Nephron progenitor cell (in vitro differentiated cells): Measurements from ENCODE around the gene HS3ST5.
"Not testable (repeated sequence)": the region's sequence is repeated elsewhere in the genome, so short reads cannot be mapped to it uniquely, and the experiment has no call there.

ENCODE experiments used
- DNase-seq: peaks from one replicate; pipeline ENCODE4 v3.0.0; 2021
- H3K27ac Mint-ChIP-seq: 2 replicates; pipeline ENCODE4 v1.8.0; 2021; ENCODE audit warnings: mild to moderate bottlenecking, moderate library complexity, mixed read lengths
- H3K27me3 Mint-ChIP-seq: 2 replicates; pipeline ENCODE4 v1.8.0; 2021; ENCODE audit warnings: mild to moderate bottlenecking, low read depth, mixed read lengths; ENCODE audit not compliant: poor library complexity
- H3K36me3 Mint-ChIP-seq: 2 replicates; pipeline ENCODE4 v1.8.0; 2021; ENCODE audit warnings: low read depth, mixed read lengths
- H3K4me1 Mint-ChIP-seq: 2 replicates; pipeline ENCODE4 v1.8.0; 2021; ENCODE audit warnings: mixed read lengths
- H3K4me3 Mint-ChIP-seq: 2 replicates; pipeline ENCODE4 v1.8.0; 2021; ENCODE audit warnings: mild to moderate bottlenecking, moderate library complexity, mixed read lengths
- H3K9me3 Mint-ChIP-seq: 2 replicates; pipeline ENCODE4 v1.8.0; 2021; ENCODE audit warnings: mild to moderate bottlenecking, moderate library complexity, mixed read lengths
- TF ChIP-seq, protein P1 (sequence below): fragments of 200-600 bp; sonication (generic); IDR thresholded peaks from 2 replicates; pipeline ENCODE4 v1.5.0; 2021; ENCODE audit warnings: antibody characterized with exemption

HS3ST5 gene

DNA sequence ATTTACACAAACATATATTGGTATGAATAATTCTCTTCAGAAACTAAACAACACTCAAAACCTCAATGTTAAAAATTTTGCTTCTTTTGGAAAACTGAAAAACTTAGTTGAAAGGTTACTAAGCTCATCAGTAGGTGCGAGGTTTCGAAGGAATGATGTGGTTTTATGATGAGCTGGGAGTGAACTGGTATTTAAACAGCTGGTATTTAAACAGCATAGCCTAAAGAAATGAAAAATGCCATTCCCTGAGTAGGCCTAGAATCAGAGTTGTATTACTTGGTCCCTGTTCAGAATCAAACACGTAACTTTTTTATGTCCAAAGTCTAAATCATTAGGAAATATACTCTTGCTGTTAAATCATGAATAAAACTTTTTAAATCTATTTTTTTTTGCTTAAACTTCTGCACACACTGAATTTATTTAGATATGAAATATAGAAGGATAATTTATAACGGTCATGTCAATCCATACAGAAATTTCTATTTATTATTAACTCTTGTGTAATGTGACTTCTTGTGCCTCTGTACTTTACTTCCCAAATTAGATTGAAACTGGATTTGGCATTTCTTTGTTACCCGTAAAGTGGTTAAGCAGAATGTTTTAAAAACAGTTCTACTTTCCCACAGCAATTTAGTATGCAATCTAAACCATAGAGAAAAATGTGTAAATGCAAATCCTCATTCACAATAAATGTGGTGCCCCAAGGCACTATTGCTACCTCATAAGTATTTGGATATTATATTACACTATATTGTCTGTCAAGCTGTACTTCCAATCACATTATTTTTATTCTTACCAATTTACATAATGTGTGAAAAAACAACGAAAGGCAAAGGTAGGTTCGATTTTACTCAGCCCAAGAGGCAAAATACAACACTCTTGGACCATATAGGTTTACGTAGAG lies 124.1 kb downstream of the HS3ST5 start:
- H3K27me3 Mint-ChIP-seq: no peaks in the 10 kb centered on the region
- no peak overlapping the region for H3K27ac Mint-ChIP-seq
- H3K4me3 Mint-ChIP-seq: no peak overlapping the region

DNA sequence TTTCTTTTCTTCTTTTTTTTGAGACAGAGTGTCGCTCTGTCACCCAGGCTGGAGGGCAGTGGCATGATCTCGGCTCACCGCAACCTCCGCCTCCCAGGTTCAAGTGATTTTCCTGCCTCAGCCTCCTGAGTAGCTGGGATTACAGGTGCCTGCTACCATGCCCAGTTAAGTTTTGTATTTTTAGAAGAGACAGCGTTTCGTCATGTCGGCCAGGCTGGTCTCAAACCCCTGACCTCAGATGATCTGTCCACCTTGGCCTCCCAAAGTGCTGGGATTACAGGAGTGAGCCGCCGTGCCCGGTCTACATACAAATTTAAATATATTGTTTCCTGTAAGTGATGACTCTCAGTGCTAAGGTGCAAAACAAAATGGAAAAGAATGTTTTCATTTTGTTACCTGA lies 124.8 kb downstream of the HS3ST5 start:
- H3K4me1 Mint-ChIP-seq, DNase-seq, H3K4me3 Mint-ChIP-seq, H3K36me3 Mint-ChIP-seq, H3K27me3 Mint-ChIP-seq, H3K27ac Mint-ChIP-seq: not testable (repeated sequence)
- H3K9me3 Mint-ChIP-seq: peaks cover 11% of the 10 kb centered on the region

More for the DNA sequence above, 124.1 kb downstream of the HS3ST5 start:
- H3K36me3 Mint-ChIP-seq: no peaks in the 10 kb centered on the region
- peaks cover 5% of the 10 kb centered on the region for H3K4me1 Mint-ChIP-seq
- no peak for DNase-seq
- TF ChIP-seq, protein P1, sequence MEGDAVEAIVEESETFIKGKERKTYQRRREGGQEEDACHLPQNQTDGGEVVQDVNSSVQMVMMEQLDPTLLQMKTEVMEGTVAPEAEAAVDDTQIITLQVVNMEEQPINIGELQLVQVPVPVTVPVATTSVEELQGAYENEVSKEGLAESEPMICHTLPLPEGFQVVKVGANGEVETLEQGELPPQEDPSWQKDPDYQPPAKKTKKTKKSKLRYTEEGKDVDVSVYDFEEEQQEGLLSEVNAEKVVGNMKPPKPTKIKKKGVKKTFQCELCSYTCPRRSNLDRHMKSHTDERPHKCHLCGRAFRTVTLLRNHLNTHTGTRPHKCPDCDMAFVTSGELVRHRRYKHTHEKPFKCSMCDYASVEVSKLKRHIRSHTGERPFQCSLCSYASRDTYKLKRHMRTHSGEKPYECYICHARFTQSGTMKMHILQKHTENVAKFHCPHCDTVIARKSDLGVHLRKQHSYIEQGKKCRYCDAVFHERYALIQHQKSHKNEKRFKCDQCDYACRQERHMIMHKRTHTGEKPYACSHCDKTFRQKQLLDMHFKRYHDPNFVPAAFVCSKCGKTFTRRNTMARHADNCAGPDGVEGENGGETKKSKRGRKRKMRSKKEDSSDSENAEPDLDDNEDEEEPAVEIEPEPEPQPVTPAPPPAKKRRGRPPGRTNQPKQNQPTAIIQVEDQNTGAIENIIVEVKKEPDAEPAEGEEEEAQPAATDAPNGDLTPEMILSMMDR: no peak
- H3K9me3 Mint-ChIP-seq: peaks cover 7% of the 10 kb centered on the region

DNA sequence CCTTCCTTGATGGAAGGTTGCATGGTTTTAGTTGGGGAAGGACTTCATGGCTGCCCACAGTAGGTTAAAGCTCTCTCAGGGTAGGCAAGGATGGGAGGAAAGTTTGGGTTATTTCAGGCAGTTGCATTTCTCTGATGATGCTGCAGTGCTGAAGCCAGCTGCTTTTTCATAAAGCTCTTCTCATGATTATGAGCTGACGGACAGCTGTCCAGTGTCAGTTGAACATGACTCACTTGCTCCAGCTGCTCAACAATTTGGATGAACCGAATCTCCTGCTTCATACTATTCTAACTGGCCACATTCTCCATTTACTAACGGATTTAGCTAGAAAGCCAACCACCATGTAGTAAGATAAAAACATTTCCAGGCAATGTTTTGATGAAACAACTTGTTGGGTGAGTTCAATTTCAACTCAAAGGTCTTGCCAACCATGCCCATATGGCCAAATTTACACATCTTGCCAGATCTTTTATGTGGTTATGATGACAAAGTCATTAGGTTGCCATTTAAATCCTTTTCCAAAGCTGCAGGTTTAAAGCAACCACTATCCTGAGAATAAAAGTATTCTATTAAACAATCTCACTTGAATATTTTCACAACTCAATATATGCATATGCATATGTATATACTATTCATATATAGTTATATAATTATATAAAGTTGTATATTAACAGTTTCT lies 125.9 kb downstream of the HS3ST5 start:
- no peaks in the 10 kb centered on the region for H3K36me3 Mint-ChIP-seq

DNA sequence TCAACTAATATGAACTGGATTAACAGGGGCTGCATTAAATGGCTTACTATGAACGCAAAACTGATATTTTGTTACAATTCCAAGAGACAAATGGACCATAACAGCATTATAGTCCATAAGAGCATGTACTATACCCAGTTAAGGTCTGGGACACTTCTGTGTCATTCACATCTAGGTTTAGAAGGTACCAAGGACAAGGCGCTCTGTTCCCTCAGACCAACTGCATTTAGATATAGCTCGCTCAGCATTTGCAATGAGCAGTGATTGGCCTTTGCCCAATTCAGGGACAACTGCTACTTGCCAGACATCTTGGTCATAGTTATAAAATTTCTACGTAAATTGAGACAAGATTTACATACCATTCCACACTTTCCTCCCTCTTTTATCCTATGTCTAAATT lies 132.4 kb downstream of the HS3ST5 start:
- no peak overlapping the region for H3K4me3 Mint-ChIP-seq
- TF ChIP-seq, protein P1: no peak
- no peak for DNase-seq
- H3K9me3 Mint-ChIP-seq: peaks cover 12% of the 10 kb centered on the region
- no peaks in the 10 kb centered on the region for H3K27me3 Mint-ChIP-seq
- H3K27ac Mint-ChIP-seq: no peak overlapping the region
- no peaks in the 10 kb centered on the region for H3K36me3 Mint-ChIP-seq
- H3K4me1 Mint-ChIP-seq: peaks cover 3% of the 10 kb centered on the region

More for the DNA sequence above, 125.9 kb downstream of the HS3ST5 start:
- Mint-ChIP-seq H3K9me3 (peaks cover 11% of the 10 kb centered on the region), H3K4me3 (no peak overlapping the region), H3K27ac (no peak overlapping the region), H3K27me3 (no peaks in the 10 kb centered on the region), H3K4me1 (peaks cover 5% of the 10 kb centered on the region)
- TF ChIP-seq, protein P1: no peak
- DNase-seq: no peak

DNA sequence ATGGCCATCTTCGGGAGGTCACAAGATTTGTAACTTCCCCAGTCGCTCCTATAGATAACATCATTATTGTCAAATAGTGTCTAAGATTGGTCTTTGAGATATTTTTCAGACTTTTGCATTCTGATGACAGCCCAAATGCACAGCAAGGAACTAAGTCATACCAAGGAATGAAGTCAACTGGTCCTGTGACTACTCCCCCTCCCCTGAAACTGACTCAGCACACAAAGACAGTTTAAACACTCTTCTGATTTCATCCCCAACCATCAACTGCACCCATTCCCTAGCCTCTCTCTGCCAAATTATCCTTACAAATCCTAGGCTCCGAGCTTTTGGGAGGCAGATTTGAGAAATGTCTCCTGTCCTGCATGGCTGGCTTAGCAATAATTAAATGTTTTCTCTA lies 139.4 kb downstream of the HS3ST5 start:
- no peaks in the 10 kb centered on the region for H3K4me1 Mint-ChIP-seq
- no peaks in the 10 kb centered on the region for H3K27me3 Mint-ChIP-seq

DNA sequence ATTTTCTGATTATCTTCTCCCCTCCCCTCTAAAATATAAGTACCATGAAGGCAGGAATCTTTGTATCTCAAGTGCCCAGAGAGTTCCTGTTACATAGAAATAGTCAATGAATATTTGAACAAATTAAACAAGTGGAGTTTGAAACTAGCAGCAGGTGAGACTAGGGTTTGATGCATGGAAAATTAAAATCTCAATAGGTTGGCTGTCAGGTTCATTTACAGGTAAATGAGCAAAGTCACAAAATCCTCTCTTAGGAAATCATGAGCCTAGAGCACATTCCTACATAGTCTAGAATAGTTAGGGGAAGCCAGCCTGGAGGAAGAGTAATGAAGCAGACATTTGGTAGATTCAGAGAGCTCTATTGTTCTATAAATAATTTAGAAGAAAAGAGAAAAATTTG lies 140.4 kb downstream of the HS3ST5 start:
- Mint-ChIP-seq H3K27me3 (no peaks in the 10 kb centered on the region), H3K4me3 (no peak overlapping the region), H3K36me3 (no peaks in the 10 kb centered on the region), H3K4me1 (no peaks in the 10 kb centered on the region), H3K27ac (no peak overlapping the region), H3K9me3 (peaks cover 3% of the 10 kb centered on the region)
- DNase-seq: no peak
- TF ChIP-seq, protein P1: no peak

More for the DNA sequence above, 139.4 kb downstream of the HS3ST5 start:
- Mint-ChIP-seq H3K36me3 (no peaks in the 10 kb centered on the region), H3K27ac (no peak overlapping the region), H3K9me3 (peaks cover 3% of the 10 kb centered on the region), H3K4me3 (no peak overlapping the region)
- no peak for DNase-seq
- TF ChIP-seq, protein P1: no peak
